Kidney (tissue), 14 donors: ENCODE results near the gene ETV6. TPM values are rescaled to one million over a fixed set of nuclear protein-coding genes. Genes with fewer than 3 reads are reported as not detected.

Experiments
- DNase-seq, 5 donors: peaks; one replicate each; pipeline ENCODE4 v3.0.0-alpha.2; 2013 to 2020
- FAIRE-seq: peaks from 2 replicates; lab custom pipeline; 2012; peaks lifted over from hg19 to GRCh38; lab: Jason Lieb, UNC
- H3K27ac ChIP-seq, 2 donors: one replicate each; pipeline ENCODE4 v1.7.0; 2013; ENCODE audit warnings: low read depth in 2 of 2, low read length in 2 of 2, inconsistent platforms in 1 of 2
- H3K27me3 ChIP-seq: one replicate; pipeline ENCODE4 v1.7.1; 2013; ENCODE audit warnings: low read length, inconsistent platforms; ENCODE audit not compliant: control insufficient read depth, insufficient read depth
- H3K36me3 ChIP-seq, 3 donors: one replicate each; pipeline versions ENCODE4 v1.7.0 to v1.7.1; 2013; ENCODE audit warnings: low read length in 3 of 3, control low read depth in 1 of 3, inconsistent platforms in 1 of 3; ENCODE audit not compliant: insufficient read depth in 3 of 3, control insufficient read depth in 2 of 3
- H3K4me1 ChIP-seq, 3 donors: one replicate each; pipeline versions ENCODE4 v1.7.0 to v1.7.1; 2013; ENCODE audit warnings: low read length in 3 of 3, inconsistent platforms in 1 of 3, low read depth in 1 of 3; ENCODE audit not compliant: control insufficient read depth in 2 of 3, insufficient read depth in 2 of 3
- H3K4me3 ChIP-seq, 3 donors: one replicate each; pipeline versions ENCODE4 v1.7.0 to v1.8.1; 2013; ENCODE audit warnings: low read length in 3 of 3, control low read depth in 1 of 3, inconsistent platforms in 1 of 3
- H3K9ac ChIP-seq, 3 donors: one replicate each; pipeline versions ENCODE4 v1.7.0 to v1.7.1; 2013; ENCODE audit warnings: low read length in 3 of 3, control low read depth in 1 of 3, inconsistent platforms in 1 of 3
- H3K9me3 ChIP-seq, 3 donors: one replicate each; pipeline versions ENCODE4 v1.7.0 to v1.7.1; 2013; ENCODE audit warnings: low read length in 3 of 3, control low read depth in 1 of 3, inconsistent platforms in 1 of 3; ENCODE audit not compliant: control insufficient read depth in 2 of 3, insufficient read depth in 1 of 3
- intact Hi-C: fragments of 100-400 bp; cut with DNase I; formaldehyde crosslinking; loops from one replicate; pipeline ENCODE4 v1.11.1; 2022
- polyA plus RNA-seq: library from polyadenylated mRNA; stranded (reverse); fragments of 350-450 nt; fragmentation: Illumina TruSeq; extraction: RNeasy Lipid Tissue Mini Kit (QIAGEN cat#74804); gene quantifications from one replicate; pipeline ENCODE4 v1.2.3, GENCODE V29; 2014; ENCODE audit warnings: low read depth, low replicate concordance; ENCODE audit not compliant: insufficient read depth
- total RNA-seq: library from RNA; stranded (reverse); fragmentation: NEBNext Ultra II Directional; extraction: Animal tissue kit (Norgen Biotek cat#: 25700); gene quantifications from one replicate; pipeline ENCODE4 v1.2.1, GENCODE V29; 2021
- TF ChIP-seq, protein P1 (sequence below): IDR thresholded peaks from 3 replicates; pipeline ENCODE4 v1.5.1; 2012; ENCODE audit warnings: mild to moderate bottlenecking, moderate library complexity, borderline replicate concordance; ENCODE audit not compliant: insufficient read depth; ENCODE audit errors: extremely low read depth
- donor health status: control.
- donor health status: control.
- donor health status: control.
- donor health status: control.
- donor health status: control.
- donor health status: DM: yes; HTN: yes; CAD: no.
- donor health status: Normal renal cell carcinoma (clear cell type).

The ETV6 gene
- total and polyA plus RNA-seq, 2 donors from 2014 or later, result 5.2 to 59.8 TPM

DNA sequence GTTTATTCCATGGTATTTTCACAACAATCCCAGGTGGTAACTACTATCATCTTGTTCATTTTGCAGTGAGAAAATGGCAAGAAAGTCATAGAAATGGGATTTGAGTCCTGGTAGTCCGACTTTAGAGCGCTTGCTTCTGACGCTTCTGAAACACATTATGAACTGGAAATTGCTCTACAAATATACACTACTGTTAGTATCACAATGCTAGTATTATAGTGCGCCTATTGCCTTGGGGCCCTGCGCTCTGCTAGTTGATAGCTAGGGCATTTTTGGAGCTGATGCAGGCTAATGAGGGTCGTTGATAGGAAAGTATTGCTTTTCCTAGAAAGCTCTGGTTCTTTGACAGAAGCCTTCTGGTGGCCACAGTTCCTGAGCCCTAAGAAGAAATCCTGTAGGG lies 61.0 kb downstream of the ETV6 start:
- H3K4me1 ChIP-seq, result peaks cover 0 to 5% (median 4%) of the 10 kb centered on the region in 3 donors
- intact Hi-C loops, result no loop called here
- no peak overlapping the region for H3K27ac ChIP-seq

DNA sequence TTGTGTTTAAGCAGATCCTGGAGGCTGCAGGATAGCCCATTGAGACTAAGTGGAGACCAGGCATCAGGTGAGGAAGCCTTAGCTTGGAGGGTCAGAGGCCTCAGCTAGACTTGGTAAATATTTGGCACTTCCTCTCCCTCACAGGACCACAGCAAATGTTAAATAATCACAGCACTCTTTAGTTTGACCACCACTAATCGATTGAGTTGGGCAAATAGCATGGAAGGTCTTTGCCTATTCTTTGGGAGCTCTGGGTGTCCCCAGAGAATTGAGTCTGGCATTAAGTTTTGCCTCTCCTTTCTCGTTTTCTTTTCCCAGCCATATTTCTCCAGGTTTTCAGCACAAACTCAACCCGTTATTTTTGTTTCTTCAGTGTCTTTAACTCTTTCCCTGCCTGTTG lies 61.4 kb downstream of the ETV6 start:
- H3K9ac ChIP-seq, result no peak overlapping the region
- H3K27me3 ChIP-seq, result no peaks in the 10 kb centered on the region
- peaks cover 0 to 5% (median 4%) of the 10 kb centered on the region in 3 donors for H3K4me1 ChIP-seq
- no peak overlapping the region for H3K27ac ChIP-seq
- DNase-seq (no peak), FAIRE-seq (no peak)
- intact Hi-C loops, result no loop called here
- H3K36me3 ChIP-seq, result no peaks in the 10 kb centered on the region
- H3K9me3 ChIP-seq, result no peaks in the 10 kb centered on the region
- TF ChIP-seq, protein P1, sequence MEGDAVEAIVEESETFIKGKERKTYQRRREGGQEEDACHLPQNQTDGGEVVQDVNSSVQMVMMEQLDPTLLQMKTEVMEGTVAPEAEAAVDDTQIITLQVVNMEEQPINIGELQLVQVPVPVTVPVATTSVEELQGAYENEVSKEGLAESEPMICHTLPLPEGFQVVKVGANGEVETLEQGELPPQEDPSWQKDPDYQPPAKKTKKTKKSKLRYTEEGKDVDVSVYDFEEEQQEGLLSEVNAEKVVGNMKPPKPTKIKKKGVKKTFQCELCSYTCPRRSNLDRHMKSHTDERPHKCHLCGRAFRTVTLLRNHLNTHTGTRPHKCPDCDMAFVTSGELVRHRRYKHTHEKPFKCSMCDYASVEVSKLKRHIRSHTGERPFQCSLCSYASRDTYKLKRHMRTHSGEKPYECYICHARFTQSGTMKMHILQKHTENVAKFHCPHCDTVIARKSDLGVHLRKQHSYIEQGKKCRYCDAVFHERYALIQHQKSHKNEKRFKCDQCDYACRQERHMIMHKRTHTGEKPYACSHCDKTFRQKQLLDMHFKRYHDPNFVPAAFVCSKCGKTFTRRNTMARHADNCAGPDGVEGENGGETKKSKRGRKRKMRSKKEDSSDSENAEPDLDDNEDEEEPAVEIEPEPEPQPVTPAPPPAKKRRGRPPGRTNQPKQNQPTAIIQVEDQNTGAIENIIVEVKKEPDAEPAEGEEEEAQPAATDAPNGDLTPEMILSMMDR, result no peak
- H3K4me3 ChIP-seq, result no peak overlapping the region

More for the DNA sequence above, 61.0 kb downstream of the ETV6 start:
- Histone ChIP-seq H3K4me3 (no peak overlapping the region), H3K9me3 (no peaks in the 10 kb centered on the region), H3K9ac (no peak overlapping the region), H3K27me3 (no peaks in the 10 kb centered on the region), H3K36me3 (no peaks in the 10 kb centered on the region)
- FAIRE-seq (no peak), DNase-seq (no peak)
- TF ChIP-seq, protein P1, result no peak

DNA sequence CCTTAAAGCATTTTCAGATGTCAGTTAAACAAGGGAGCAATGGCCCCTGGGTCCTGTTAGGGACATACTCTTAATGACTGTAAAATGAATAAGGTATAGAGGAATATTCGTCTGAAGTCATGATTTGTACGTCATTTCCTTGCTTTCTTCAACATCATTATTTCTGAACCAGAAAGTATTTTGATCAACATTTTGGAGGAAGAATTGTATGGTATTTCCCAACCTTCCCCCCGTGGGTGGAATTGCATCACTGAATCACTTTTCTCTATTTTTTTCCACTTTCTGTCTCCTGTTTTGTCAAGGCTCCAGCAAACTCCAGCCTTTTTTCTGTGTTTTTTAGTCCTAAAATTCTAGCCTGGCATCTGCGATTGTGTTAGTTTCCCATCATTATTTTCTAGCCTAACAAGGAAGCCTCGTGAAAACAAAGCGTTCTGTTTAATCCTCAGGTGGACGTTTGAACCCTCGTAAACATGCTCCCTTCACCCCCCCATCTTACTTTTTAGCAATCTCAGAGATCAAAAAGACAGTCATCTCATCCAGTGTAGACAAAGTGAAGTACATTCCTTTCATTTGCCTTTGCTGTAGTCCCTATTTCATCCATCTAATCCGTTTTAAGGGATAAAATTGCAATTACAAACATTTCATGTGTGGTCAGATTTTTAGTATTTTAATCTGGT lies 62.3 kb downstream of the ETV6 start:
- Histone ChIP-seq H3K4me3 (no peak overlapping the region), H3K27ac (no peak overlapping the region), H3K36me3 (no peaks in the 10 kb centered on the region), H3K27me3 (no peaks in the 10 kb centered on the region), H3K4me1 (peaks cover 4 to 6% (median 4%) of the 10 kb centered on the region in 3 donors), H3K9ac (no peak overlapping the region), H3K9me3 (no peaks in the 10 kb centered on the region)
- intact Hi-C loops, result no loop called here
- TF ChIP-seq, protein P1, result no peak
- DNase-seq (no peak), FAIRE-seq (no peak)

DNA sequence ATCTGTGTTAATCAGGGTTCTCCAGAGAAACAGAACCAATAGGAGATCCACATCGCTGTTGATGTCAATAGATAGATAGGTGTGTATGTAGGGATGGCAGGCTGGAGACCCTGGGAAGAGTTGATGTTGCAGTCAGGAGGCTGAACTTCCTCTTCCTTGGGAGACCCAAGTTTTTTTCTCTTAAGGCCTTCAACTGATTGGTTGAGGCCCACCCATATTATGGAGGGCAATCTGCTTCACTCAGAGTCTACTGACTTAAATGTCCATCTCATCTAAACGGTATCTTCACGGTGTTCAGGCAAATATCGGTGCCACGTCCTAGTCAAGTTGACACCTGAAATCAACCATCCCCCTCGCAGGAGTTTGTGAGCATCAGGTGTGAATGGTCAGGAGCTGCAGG lies 63.0 kb downstream of the ETV6 start:
- Histone ChIP-seq H3K27ac (no peak overlapping the region), H3K9ac (no peak overlapping the region), H3K9me3 (no peaks in the 10 kb centered on the region), H3K4me1 (peaks cover 0 to 6% (median 5%) of the 10 kb centered on the region in 3 donors), H3K27me3 (no peaks in the 10 kb centered on the region), H3K4me3 (no peak overlapping the region), H3K36me3 (no peaks in the 10 kb centered on the region)
- DNase-seq, result no peak
- TF ChIP-seq, protein P1, result no peak
- FAIRE-seq, result no peak
- intact Hi-C loops, result no loop called here
